GM23248 (cell line): ENCODE results near the gene TMEM94. TPM values are rescaled to one million over a fixed set of nuclear protein-coding genes. Genes with fewer than 3 reads are reported as not detected.
A peak's percentile ranks its signal among the peaks of the same experiment; 100 is the strongest.

Experiments used
- DNase-seq: peaks from one replicate; pipeline ENCODE4 v3.0.0-alpha.2; 2015
- H2AFZ ChIP-seq: fragments of 200-600 bp; sonication (generic); 2 replicates; pipeline ENCODE4 v1.6.1; 2016; ENCODE audit warnings: antibody characterized with exemption
- H3F3A ChIP-seq: fragments of 200-600 bp; sonication (generic); 2 replicates; pipeline ENCODE4 v1.6.1; 2016; ENCODE audit warnings: mild to moderate bottlenecking, antibody characterized with exemption, mixed run types; ENCODE audit not compliant: insufficient read depth
- H3K27ac ChIP-seq: fragments of 200-600 bp; sonication (generic); 2 replicates; pipeline ENCODE4 v1.5.1; 2016; ENCODE audit warnings: mild to moderate bottlenecking
- H3K27me3 ChIP-seq: fragments of 200-600 bp; sonication (generic); replicated peaks from 2 replicates; pipeline ENCODE4 v1.6.1; 2016; ENCODE audit warnings: mild to moderate bottlenecking; ENCODE audit not compliant: insufficient read depth
- H3K36me3 ChIP-seq: fragments of 200-600 bp; sonication (generic); 2 replicates; pipeline ENCODE4 v1.6.1; 2016; ENCODE audit warnings: low read depth, mild to moderate bottlenecking
- H3K4me1 ChIP-seq: fragments of 200-600 bp; sonication (generic); 2 replicates; pipeline ENCODE4 v1.6.1; 2016; ENCODE audit warnings: mild to moderate bottlenecking; ENCODE audit not compliant: insufficient read depth
- H3K4me2 ChIP-seq: fragments of 200-600 bp; sonication (generic); one replicate; pipeline ENCODE4 v1.6.1; 2016; ENCODE audit warnings: mild to moderate bottlenecking; ENCODE audit not compliant: unreplicated experiment
- H3K4me3 ChIP-seq: fragments of 200-600 bp; sonication (generic); 2 replicates; pipeline ENCODE4 v1.5.1; 2016; ENCODE audit warnings: mild to moderate bottlenecking
- H3K79me2 ChIP-seq: fragments of 200-600 bp; sonication (generic); 2 replicates; pipeline ENCODE4 v1.6.1; 2016; ENCODE audit warnings: mild to moderate bottlenecking; ENCODE audit not compliant: insufficient read depth
- H3K9ac ChIP-seq: fragments of 200-600 bp; sonication (generic); 2 replicates; pipeline ENCODE4 v1.6.1; 2016; ENCODE audit warnings: mild to moderate bottlenecking
- H3K9me2 ChIP-seq: fragments of 200-600 bp; sonication (generic); 2 replicates; pipeline ENCODE4 v1.6.1; 2016; ENCODE audit warnings: mixed run types, mild to moderate bottlenecking, moderate library complexity; ENCODE audit not compliant: insufficient read depth
- H3K9me3 ChIP-seq: fragments of 200-600 bp; sonication (generic); one replicate; pipeline ENCODE4 v1.6.1; 2017; ENCODE audit warnings: low read depth
- H4K20me1 ChIP-seq: fragments of 200-600 bp; sonication (generic); 2 replicates; pipeline ENCODE4 v1.6.0; 2016; ENCODE audit not compliant: insufficient read depth
- EZH2 ChIP-seq: fragments of 200-600 bp; sonication (generic); IDR thresholded peaks from 2 replicates; pipeline ENCODE4 v1.6.1; 2018; ENCODE audit warnings: antibody characterized with exemption, mild to moderate bottlenecking; ENCODE audit not compliant: insufficient read depth, poor library complexity, severe bottlenecking
- EZH2phosphoT487 ChIP-seq: fragments of 200-600 bp; sonication (generic); IDR thresholded peaks from 2 replicates; pipeline ENCODE4 v1.6.1; 2018; ENCODE audit warnings: antibody characterized with exemption, moderate library complexity, mild to moderate bottlenecking, low read depth; ENCODE audit not compliant: insufficient read depth
- WGBS, 2 experiments: methylation state at CpG; one replicate each; pipeline ENCODE4 v1.1.6; 2015 to 2017; ENCODE audit warnings: low lambda C conversion rate in 2 of 2, low coverage in 1 of 2; ENCODE audit errors: missing lambda C conversion rate in 2 of 2; 5-methylcytosine and 5-hydroxymethylcytosine counted together
- in situ Hi-C: fragments of 300-500 bp; cut with MboI; formaldehyde crosslinking; loops from 2 replicates; pipeline ENCODE4 v1.15.0; 2020
- polyA plus RNA-seq: library from polyadenylated mRNA; unstranded; fragments of >200 nt; fragmentation: Nextera tagmentation; extraction: Ambion mirVana; gene quantifications from 2 replicates; pipeline ENCODE4 v1.2.1, GENCODE V29; 2016
- total RNA-seq: library from RNA; depleted of rRNA; stranded (reverse); fragments of >200 nt; shearing (Covaris generic); gene quantifications from 2 replicates; pipeline ENCODE4 v1.2.3, GENCODE V29; 2014; rRNA removed

Gene TMEM94
- total RNA-seq (24.5 and 54.0 TPM in 2 replicates), polyA plus RNA-seq (11.4 and 14.3 TPM in 2 replicates)

GRCh38 chr17:75456417-75457046 lies at the start of gene TMEM94:
TSS of gene TMEM94 (plus strand) at chr17:75456635. CDS start at chr17:75471906, 15,271 bp downstream.
- 1 to 2% methylated on average over 22 to 33 of the region's 33 CpGs for WGBS, 2 experiments
- in situ Hi-C loops: no loop called here

GRCh38 chr17:75407655-75408352 lies 48.6 kb upstream of the TMEM94 start:
- Histone ChIP-seq H3K9ac (no peak overlapping the region), H2AFZ (no peak overlapping the region), H3K9me3 (no peaks in the 10 kb centered on the region), H3K79me2 (peaks cover 27% of the 10 kb centered on the region), H3K4me1 (peaks cover 12% of the 10 kb centered on the region; the same call in 1 of the 2 replicates), H3K27me3 (no peaks in the 10 kb centered on the region), H3K4me2 (no peak overlapping the region), H4K20me1 (no peaks in the 10 kb centered on the region), H3K27ac (no peak overlapping the region), H3F3A (peaks cover 16% of the 10 kb centered on the region), H3K9me2 (no peaks in the 10 kb centered on the region), H3K36me3 (no peaks in the 10 kb centered on the region), H3K4me3 (no peak overlapping the region)
- WGBS, 2 experiments: 88 to 96% methylated on average over 2 of the region's 2 CpGs
- DNase-seq: no peak
- in situ Hi-C loops: no loop called here
- TF ChIP-seq EZH2phosphoT487: no peak
- no peak for TF ChIP-seq EZH2

More at GRCh38 chr17:75456417-75457046, at the start of gene TMEM94:
- peak; percentile 100 for DNase-seq
- Histone ChIP-seq H3K36me3 (no peaks in the 10 kb centered on the region), H3F3A (peaks cover 8% of the 10 kb centered on the region; the same call in 1 of the 2 replicates), H3K4me1 (peaks cover 11% of the 10 kb centered on the region), H3K9me3 (no peaks in the 10 kb centered on the region), H4K20me1 (no peaks in the 10 kb centered on the region), H3K27me3 (no peaks in the 10 kb centered on the region), H3K9me2 (no peaks in the 10 kb centered on the region), H3K9ac (peak within 1 kb of the TSS; percentile 96), H2AFZ (peak within 1 kb of the TSS; percentile 96), H3K4me3 (peak within 1 kb of the TSS; percentile 95), H3K79me2 (peaks cover 35% of the 10 kb centered on the region), H3K27ac (peak within 1 kb of the TSS; percentile 85), H3K4me2 (peak within 1 kb of the TSS; percentile 96)
- TF ChIP-seq EZH2 (no peak), EZH2phosphoT487 (no peak)

GRCh38 chr17:75410141-75410540 lies 46.3 kb upstream of the TMEM94 start:
- Histone ChIP-seq H3K4me3 (no peak overlapping the region), H2AFZ (no peak overlapping the region), H3K9ac (no peak overlapping the region), H3K4me2 (no peak overlapping the region), H3K27me3 (no peaks in the 10 kb centered on the region; the same call in 1 of the 2 replicates), H3K4me1 (peaks cover 8% of the 10 kb centered on the region; the same call in 1 of the 2 replicates), H3K9me3 (no peaks in the 10 kb centered on the region), H3F3A (no peaks in the 10 kb centered on the region; the same call in 1 of the 2 replicates), H3K36me3 (no peaks in the 10 kb centered on the region), H3K79me2 (peaks cover 3% of the 10 kb centered on the region), H3K27ac (no peak overlapping the region), H4K20me1 (no peaks in the 10 kb centered on the region), H3K9me2 (no peaks in the 10 kb centered on the region)
- DNase-seq: no peak
- WGBS, 2 experiments: 38 to 45% methylated on average over 4 of the region's 4 CpGs
- no peak for TF ChIP-seq EZH2phosphoT487
- TF ChIP-seq EZH2: no peak
- in situ Hi-C loops: no loop called here

GRCh38 chr17:75411328-75412067 lies 44.9 kb upstream of the TMEM94 start:
- H3K4me2 ChIP-seq: no peak overlapping the region
- peak overlapping the region; percentile 76; the same call in 1 of the 2 replicates for H2AFZ ChIP-seq
- no peaks in the 10 kb centered on the region for H3K36me3 ChIP-seq
- no peaks in the 10 kb centered on the region for H4K20me1 ChIP-seq
- H3K27me3 ChIP-seq: peaks cover 4% of the 10 kb centered on the region; the same call in 1 of the 2 replicates
- H3K4me3 ChIP-seq: no peak overlapping the region
- peaks cover 3% of the 10 kb centered on the region; the same call in 1 of the 2 replicates for H3K4me1 ChIP-seq
- H3K27ac ChIP-seq: no peak overlapping the region
- TF ChIP-seq EZH2 (no peak), EZH2phosphoT487 (no peak)
- WGBS, 2 experiments: 66 to 85% methylated on average over 4 to 5 of the region's 5 CpGs
- no peak overlapping the region for H3K9ac ChIP-seq
- no peaks in the 10 kb centered on the region for H3K9me3 ChIP-seq
- H3F3A ChIP-seq: no peaks in the 10 kb centered on the region; the same call in 1 of the 2 replicates
- no peak for DNase-seq
- H3K9me2 ChIP-seq: no peaks in the 10 kb centered on the region
- no peaks in the 10 kb centered on the region for H3K79me2 ChIP-seq
- in situ Hi-C loops: no loop called here
